ENCODE measurements around the gene MGAT3. TPM values are rescaled to one million over a fixed set of nuclear protein-coding genes. Genes with fewer than 3 reads are reported as not detected.

Gene MGAT3
- total RNA-seq, 1 donor from 2014 or later, result 0.53 TPM

- DNase-seq (ENCODE audit: low read depth) (no peak), FAIRE-seq (no peak)
- Histone ChIP-seq H3K27me3 (ENCODE audit: control insufficient read depth, insufficient read depth, low read length) (no peaks in the 10 kb centered on the region), H3K36me3 (ENCODE audit: control insufficient read depth, insufficient read depth, low read length) (peaks cover 34% of the 10 kb centered on the region), H3K4me3 (ENCODE audit: low read depth, low read length) (no peak overlapping the region)
- no peak for TF ChIP-seq CTCF (IDR thresholded peaks at IDR 0.05; ENCODE audit: insufficient read depth, low read length, severe bottlenecking)
Measured at GRCh38 chr22:39419096-39419495, 37.7 kb upstream of the MGAT3 start.

GRCh38 chr22:39419911-39420310 lies 36.9 kb upstream of the MGAT3 start:
- Histone ChIP-seq H3K4me3 (ENCODE audit: low read depth, low read length) (no peak overlapping the region), H3K36me3 (ENCODE audit: control insufficient read depth, insufficient read depth, low read length) (peaks cover 35% of the 10 kb centered on the region), H3K27me3 (ENCODE audit: control insufficient read depth, insufficient read depth, low read length) (no peaks in the 10 kb centered on the region)
- FAIRE-seq (no peak), DNase-seq (ENCODE audit: low read depth) (no peak)
- no peak for TF ChIP-seq CTCF (IDR thresholded peaks at IDR 0.05; ENCODE audit: insufficient read depth, low read length, severe bottlenecking)

- no peak for FAIRE-seq
- peaks cover 26% of the 10 kb centered on the region for H3K36me3 ChIP-seq (ENCODE audit: control insufficient read depth, insufficient read depth, low read length)
Measured at GRCh38 chr22:39421691-39422090, 35.1 kb upstream of the MGAT3 start.

GRCh38 chr22:39422101-39422500 lies 34.7 kb upstream of the MGAT3 start:
- H3K4me3 ChIP-seq (ENCODE audit: low read depth, low read length), result no peak overlapping the region
- TF ChIP-seq CTCF (IDR thresholded peaks at IDR 0.05; ENCODE audit: insufficient read depth, low read length, severe bottlenecking), result no peak
- H3K27me3 ChIP-seq (ENCODE audit: control insufficient read depth, insufficient read depth, low read length), result no peaks in the 10 kb centered on the region
- H3K36me3 ChIP-seq (ENCODE audit: control insufficient read depth, insufficient read depth, low read length), result peaks cover 24% of the 10 kb centered on the region
- FAIRE-seq (no peak), DNase-seq (ENCODE audit: low read depth) (no peak)

More at GRCh38 chr22:39421691-39422090, 35.1 kb upstream of the MGAT3 start:
- H3K27me3 ChIP-seq (ENCODE audit: control insufficient read depth, insufficient read depth, low read length), result no peaks in the 10 kb centered on the region
- no peak for DNase-seq (ENCODE audit: low read depth)
- no peak overlapping the region for H3K4me3 ChIP-seq (ENCODE audit: low read depth, low read length)
- TF ChIP-seq CTCF (IDR thresholded peaks at IDR 0.05; ENCODE audit: insufficient read depth, low read length, severe bottlenecking), result no peak

- Histone ChIP-seq H3K27me3 (ENCODE audit: control insufficient read depth, insufficient read depth, low read length) (no peaks in the 10 kb centered on the region), H3K4me3 (ENCODE audit: low read depth, low read length) (no peak overlapping the region), H3K36me3 (ENCODE audit: control insufficient read depth, insufficient read depth, low read length) (peaks cover 24% of the 10 kb centered on the region)
- FAIRE-seq, result no peak
- DNase-seq (ENCODE audit: low read depth), result no peak
- no peak for TF ChIP-seq CTCF (IDR thresholded peaks at IDR 0.05; ENCODE audit: insufficient read depth, low read length, severe bottlenecking)
Measured at GRCh38 chr22:39422721-39423120, 34.1 kb upstream of the MGAT3 start.

GRCh38 chr22:39423976-39424375 lies 32.8 kb upstream of the MGAT3 start:
- FAIRE-seq (no peak), DNase-seq (ENCODE audit: low read depth) (no peak)
- H3K36me3 ChIP-seq (ENCODE audit: control insufficient read depth, insufficient read depth, low read length), result peaks cover 21% of the 10 kb centered on the region
- H3K27me3 ChIP-seq (ENCODE audit: control insufficient read depth, insufficient read depth, low read length), result no peaks in the 10 kb centered on the region
- no peak for TF ChIP-seq CTCF (IDR thresholded peaks at IDR 0.05; ENCODE audit: insufficient read depth, low read length, severe bottlenecking)
- no peak overlapping the region for H3K4me3 ChIP-seq (ENCODE audit: low read depth, low read length)

All from bronchial epithelial cell (primary cell).